LoVo (cell line): ENCODE measurements around the gene GALNT17.

Experiments used
- DNase-seq: peaks from one replicate; pipeline ENCODE4 v3.0.0-alpha.2; 2016; ENCODE audit warnings: low spot score

GALNT17 gene

GRCh38 chr7:71506822-71507221 is 374.9 kb downstream of the GALNT17 start:
- DNase-seq = no peak

GRCh38 chr7:71507680-71508602 is 376.0 kb downstream of the GALNT17 start:
- no peak for DNase-seq

DNA sequence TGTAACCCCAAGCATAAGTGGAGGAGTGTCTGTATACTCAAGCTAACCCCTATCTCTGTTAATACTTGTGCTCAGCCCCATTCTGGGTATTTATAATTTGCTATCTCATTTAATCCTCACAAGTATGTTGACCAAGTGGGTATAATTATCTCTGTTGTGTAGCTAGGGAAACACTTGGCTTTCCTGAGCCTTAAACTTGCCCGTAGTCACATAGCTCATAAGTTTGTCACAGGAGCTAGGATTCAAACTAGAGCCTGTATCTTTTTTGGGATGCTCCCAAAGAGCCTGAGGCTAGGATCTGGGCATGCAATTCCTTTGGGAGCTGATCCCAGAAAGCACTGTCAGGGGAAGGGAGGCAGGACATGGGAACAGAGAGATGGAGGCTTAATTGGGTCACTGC is 377.4 kb downstream of the GALNT17 start:
- no peak for DNase-seq

- DNase-seq = no peak
These were observed 379.4 kb downstream of the GALNT17 start for GRCh38 chr7:71511361-71511807.

DNA sequence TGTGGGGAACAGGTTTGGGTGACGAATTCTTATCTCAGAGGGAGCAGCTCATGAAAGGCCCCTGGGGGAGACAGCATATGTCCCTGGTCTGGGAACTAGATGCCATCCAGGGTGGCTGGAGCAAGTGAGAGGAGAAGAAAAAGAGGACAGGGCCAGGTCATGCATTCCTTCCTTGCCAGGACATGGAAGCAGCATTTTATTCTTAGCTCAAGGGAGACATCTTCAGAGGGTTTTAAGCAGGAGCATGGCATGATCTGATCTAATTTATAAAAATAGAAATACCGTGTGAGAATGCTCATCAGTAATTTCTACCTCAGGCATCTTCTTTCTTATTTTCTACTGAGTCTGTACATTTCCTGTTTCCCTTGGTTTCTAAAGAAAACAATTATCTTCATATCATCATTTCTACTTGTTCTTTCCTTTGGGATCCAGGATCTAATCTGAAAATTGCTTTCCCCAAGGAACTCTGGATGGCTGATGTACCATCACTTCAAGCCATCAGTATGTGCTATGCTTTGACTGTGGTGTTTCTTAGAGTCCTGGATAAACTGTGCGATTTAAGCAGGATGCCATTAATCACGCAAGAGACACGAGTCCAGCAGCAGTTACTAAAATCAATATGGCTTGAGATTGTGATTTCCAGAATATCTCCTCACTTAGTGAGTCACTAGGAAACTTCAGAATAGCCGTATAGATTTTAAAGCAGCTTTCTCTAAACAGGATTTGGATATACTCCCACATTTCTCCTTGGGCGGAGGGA is 386.2 kb downstream of the GALNT17 start:
- DNase-seq = no peak

- DNase-seq = no peak
These were observed 386.9 kb downstream of the GALNT17 start for GRCh38 chr7:71518880-71519279.

DNA sequence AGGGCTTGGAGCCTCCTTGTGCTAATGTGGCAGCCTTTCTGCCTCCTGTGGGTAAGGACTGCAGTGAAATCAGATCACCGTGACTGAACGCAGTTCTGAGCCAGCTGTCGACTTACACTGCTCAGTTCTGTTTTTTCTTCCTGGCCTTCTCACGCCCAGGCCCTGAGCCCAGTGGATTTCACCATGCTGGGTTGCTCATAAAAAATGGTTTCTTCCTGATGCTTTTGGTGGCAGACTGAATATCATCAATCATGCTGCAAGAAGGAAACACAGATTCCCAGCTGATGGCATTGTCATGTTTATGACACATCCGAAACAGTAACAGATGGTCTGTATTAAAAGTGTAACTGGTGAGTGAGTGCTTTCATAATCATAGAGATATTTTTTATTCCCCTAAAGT is 389.6 kb downstream of the GALNT17 start:
- no peak for DNase-seq

GRCh38 chr7:71526106-71526505 is 394.2 kb downstream of the GALNT17 start:
- no peak for DNase-seq

GRCh38 chr7:71527213-71527612 is 395.3 kb downstream of the GALNT17 start:
- DNase-seq = no peak

- DNase-seq = no peak
These were observed 403.7 kb downstream of the GALNT17 start for GRCh38 chr7:71535616-71536015.

GRCh38 chr7:71538210-71538609 is 406.3 kb downstream of the GALNT17 start:
- DNase-seq = no peak

DNA sequence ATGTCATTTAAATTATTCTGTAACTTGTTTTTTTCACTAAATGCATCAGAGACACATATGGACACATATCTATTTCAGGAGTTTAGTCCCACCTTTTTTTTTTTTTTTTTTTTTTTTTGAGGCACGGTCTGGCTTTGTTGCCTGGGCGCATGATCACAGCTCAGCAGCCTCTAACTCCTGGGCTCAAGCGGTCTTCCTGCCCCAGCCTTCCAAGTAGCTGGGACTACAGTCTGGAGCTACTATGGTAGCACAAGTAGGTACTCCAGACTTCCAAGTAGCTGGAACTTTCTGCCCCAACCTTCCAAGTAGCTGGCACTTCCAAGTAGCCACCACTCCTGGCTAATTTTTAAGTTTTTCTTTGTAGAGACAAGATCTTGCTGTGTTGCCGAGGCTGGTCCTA is 407.7 kb downstream of the GALNT17 start:
- DNase-seq = no peak

DNA sequence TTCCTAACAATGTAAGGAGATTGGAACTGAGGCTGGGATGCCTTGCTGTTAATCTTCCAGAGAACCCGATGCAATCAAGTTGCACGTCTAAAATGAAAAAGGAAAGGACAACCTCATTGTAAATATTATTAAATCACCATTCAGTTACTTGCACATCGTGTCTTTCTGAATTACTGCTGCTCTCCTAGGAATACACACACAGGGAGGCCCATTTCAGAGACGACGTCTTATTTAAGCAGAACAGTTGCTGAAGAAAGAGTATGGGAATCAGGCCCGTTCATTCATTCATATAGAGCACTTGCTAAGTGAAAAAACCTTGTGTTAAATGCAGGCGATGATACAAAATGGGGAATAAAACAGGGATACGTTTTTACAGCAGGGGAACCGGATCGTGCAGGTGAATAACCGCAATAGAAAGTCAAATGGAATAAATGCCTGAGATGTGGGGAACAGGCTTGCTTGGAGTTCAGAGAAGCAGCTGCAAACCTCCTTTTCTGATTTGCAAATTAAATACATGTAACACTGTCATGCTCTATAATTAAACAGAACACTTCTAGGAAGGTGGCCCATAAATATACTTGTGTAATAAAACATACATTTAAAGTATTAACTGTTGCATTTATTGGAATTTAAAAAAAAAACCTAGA is 409.9 kb downstream of the GALNT17 start:
- no peak for DNase-seq

- DNase-seq = no peak
These were observed 411.5 kb downstream of the GALNT17 start for GRCh38 chr7:71543396-71543795.

DNA sequence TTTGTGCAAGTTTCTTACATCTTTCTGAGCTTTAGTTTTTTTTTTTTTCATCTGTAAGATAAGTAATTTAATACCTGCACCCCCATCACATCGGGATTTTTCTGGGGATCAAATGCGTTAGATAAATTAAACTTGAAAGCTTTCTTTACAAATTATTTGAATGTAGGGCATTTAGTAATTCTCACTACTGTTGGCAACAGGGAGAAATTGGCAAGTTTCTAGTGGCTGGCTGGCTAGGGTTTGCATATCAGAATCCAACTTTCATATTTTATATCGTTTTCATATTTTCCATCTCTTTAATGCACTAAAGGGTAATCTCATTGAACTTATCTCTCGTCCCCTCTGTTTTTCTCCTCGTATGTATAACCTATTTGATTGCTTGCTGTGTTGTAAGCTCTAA is 412.9 kb downstream of the GALNT17 start:
- DNase-seq = no peak

- no peak for DNase-seq
These were observed 415.5 kb downstream of the GALNT17 start for GRCh38 chr7:71547426-71547825.

DNA sequence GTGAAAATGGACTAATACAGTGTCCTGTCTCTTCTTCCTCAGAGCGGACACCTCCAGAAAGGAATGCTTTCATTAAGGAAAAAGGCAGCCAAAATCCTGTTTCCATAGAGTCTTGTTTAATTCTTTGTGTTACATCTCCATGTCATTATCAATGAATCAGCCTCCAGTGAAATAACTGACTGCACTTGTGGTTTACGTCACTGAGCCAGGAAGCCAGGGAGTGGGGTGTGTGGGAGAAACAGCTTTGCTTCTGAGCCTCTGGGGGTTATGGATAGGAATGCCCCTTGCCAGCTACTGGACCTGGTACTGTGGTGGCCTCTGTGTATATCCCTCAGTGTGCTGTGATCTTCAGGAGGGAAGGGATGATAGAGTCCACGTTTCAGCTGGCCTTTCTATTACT is 416.8 kb downstream of the GALNT17 start:
- DNase-seq = no peak

DNA sequence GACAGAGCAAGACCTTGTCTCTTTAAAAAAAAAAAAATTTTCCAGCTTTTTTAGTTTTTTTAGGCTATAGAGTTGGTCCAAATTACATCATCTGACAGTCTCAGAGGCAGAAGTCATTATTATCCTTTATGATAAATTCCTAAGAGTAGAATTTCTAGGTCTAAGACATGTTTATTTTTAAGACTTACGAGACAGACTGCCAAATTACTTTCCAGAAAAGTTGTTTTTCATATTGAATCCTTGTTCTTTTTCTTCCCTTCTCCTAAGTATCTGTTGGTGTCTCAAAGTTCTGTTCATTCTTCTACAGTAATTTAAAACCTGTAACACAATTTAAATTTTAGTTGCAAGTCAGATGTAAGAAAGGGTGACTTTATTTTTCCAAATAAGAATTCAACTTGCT is 421.4 kb downstream of the GALNT17 start:
- DNase-seq = no peak

DNA sequence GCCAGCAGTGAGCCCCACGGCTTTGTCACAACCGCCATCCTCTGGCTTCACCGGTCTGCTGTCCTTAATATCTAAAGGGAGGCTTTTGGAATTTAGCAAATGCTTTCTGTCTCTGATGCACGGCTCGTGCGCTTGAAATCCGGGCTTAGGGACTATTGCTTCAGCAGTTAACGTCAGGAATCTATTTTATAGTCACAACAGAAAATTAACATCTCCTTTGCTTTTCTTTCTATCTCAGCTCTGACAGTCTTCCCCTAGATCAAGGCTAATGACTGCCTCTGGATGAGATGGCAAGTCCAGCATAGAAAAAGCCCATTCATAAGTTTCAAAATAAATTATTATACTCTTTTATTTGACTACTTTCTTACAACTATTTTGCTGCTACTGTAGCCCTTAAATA is 423.8 kb downstream of the GALNT17 start:
- no peak for DNase-seq

DNA sequence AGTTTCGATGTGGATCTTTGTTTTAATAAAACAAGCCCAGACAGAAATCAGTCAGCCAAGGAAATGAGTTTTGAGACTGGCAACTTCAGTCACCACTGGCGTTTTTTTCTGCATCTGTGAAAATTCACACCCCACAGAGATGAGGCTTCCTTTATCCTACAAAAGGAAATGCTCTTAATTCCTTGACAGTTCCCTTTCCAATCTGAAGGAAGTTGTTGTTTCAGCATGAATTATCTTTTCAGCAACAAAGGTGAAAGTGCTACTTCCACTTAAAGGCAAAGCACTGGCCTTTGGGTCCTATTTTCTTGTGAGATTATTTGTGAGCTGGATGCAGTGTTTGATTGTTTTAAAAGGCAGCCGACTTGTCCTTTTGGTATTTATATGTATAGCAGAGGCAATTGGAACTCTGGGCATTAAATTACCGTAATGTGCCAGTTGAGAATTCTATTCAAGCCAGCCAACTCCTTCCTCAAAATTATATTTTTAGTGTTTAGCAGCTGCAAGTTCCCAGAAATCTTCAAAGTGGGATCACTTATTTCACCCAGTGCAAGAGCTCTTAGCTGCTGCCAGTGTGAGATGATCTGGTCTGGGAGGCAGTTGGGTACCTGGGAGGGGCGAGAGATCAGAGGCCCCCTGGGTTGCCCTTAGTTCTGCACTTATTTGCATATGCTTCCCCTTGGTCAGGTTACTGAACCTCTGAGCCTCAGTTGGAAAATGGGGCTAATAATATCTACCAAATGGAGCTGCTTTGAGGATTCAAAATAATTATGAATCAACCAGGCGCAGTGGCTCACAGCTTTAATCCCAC is 427.1 kb downstream of the GALNT17 start:
- DNase-seq = no peak

DNA sequence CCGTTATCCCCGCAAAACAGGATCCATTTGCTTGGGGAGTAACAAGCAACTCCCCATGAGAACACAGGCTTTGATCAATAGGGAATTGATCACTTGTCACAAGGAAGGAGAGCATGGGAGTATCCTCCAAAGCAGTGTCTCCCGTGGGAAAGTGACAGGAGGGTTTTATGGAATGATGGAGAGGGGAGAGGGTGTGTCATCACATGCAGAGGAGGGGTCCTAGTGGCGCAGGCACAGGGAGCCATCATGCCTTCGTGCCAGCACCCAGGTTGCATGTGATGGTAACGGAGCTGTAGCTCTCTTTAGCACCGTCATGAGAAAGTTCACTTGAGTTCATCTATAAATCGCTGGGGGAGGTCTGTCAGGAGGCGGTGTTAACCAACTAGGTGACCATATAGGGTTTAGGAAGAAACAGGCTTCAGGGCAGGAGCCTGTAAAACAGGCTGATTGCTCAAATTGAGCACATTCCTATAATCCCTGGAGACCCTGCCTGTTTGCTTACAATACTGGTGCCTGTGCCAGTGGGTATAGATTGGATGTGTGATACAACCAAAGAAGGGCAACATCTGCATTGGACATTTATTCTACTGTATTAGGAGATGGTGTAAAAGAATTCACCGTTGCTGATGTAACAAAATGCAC is 428.5 kb downstream of the GALNT17 start:
- no peak for DNase-seq
